ENCODE data around the gene PLCH1. TPM values are rescaled to one million over a fixed set of nuclear protein-coding genes. Genes with fewer than 3 reads are reported as not detected.

Gene PLCH1
- total RNA-seq, 1 donor from 2014 or later, result 20.9 TPM

DNA sequence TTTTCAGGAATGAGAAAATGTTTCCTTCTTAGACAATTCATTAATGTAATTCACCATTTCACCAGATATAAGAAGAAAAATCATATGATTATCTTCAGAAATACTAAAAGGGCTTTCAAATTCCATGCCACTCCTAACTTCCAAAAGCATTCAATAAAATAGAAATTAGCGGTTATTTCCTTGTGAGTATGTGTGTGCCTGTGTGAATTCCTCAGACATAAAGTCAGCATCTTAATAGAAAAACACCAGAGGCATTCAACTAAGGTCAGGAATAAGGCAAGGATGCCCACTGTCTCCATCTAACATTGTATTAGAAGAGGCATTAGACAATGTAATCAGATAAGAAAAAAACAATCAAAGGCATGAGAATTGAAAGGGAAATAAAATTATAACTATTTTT lies 88.4 kb downstream of the PLCH1 start:
- no peak for DNase-seq (ENCODE audit: low spot score)
- TF ChIP-seq, protein P1, sequence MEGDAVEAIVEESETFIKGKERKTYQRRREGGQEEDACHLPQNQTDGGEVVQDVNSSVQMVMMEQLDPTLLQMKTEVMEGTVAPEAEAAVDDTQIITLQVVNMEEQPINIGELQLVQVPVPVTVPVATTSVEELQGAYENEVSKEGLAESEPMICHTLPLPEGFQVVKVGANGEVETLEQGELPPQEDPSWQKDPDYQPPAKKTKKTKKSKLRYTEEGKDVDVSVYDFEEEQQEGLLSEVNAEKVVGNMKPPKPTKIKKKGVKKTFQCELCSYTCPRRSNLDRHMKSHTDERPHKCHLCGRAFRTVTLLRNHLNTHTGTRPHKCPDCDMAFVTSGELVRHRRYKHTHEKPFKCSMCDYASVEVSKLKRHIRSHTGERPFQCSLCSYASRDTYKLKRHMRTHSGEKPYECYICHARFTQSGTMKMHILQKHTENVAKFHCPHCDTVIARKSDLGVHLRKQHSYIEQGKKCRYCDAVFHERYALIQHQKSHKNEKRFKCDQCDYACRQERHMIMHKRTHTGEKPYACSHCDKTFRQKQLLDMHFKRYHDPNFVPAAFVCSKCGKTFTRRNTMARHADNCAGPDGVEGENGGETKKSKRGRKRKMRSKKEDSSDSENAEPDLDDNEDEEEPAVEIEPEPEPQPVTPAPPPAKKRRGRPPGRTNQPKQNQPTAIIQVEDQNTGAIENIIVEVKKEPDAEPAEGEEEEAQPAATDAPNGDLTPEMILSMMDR (IDR thresholded peaks at IDR 0.05; ENCODE audit: unreplicated experiment), result no peak
- Mint-ChIP-seq H3K9me3 (ENCODE audit: unreplicated experiment) (no peaks in the 10 kb centered on the region), H3K4me3 (ENCODE audit: unreplicated experiment) (no peak overlapping the region), H3K27me3 (ENCODE audit: unreplicated experiment) (no peaks in the 10 kb centered on the region), H3K4me1 (ENCODE audit: unreplicated experiment) (no peaks in the 10 kb centered on the region), H3K36me3 (ENCODE audit: low read depth, unreplicated experiment) (no peaks in the 10 kb centered on the region), H3K27ac (ENCODE audit: unreplicated experiment) (no peak overlapping the region)

DNA sequence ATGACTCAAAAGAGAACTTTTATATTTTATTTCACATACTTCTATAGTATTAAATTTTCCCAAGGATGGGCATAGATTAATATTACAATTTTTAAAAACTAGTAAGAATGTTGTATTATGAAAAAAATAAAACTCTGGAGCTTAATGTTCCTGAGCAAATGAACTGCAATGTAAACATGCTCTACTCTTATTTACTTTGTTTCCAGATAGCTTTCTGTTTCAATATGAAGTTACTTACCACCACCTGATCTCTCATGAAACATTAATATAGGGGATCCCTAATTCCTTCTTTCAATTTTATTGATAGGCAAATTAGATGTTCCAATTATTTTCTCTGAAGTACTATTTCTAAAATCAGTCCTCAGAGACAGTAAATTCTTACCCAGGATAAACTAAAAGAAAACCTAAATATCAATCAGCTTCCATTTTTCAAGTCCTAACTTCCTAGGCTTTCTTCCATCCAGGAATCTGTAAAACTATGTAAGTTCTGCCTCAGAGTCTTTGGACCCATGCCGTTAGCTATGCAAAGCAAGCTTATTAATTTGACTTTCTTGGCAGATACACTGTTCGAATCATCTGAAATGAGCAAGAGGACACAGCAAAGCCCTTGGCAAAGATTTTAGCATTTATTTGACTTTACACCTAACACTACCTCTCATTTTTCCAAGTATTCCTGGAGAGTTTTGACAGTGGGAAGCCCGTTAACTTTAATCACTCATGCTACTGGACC lies 93.2 kb downstream of the PLCH1 start:
- DNase-seq (ENCODE audit: low spot score), result no peak
- TF ChIP-seq, protein P1 (IDR thresholded peaks at IDR 0.05; ENCODE audit: unreplicated experiment), result no peak
- Mint-ChIP-seq H3K4me1 (ENCODE audit: unreplicated experiment) (peaks cover 10% of the 10 kb centered on the region), H3K9me3 (ENCODE audit: unreplicated experiment) (no peaks in the 10 kb centered on the region), H3K27ac (ENCODE audit: unreplicated experiment) (no peak overlapping the region), H3K27me3 (ENCODE audit: unreplicated experiment) (no peaks in the 10 kb centered on the region), H3K36me3 (ENCODE audit: low read depth, unreplicated experiment) (no peaks in the 10 kb centered on the region), H3K4me3 (ENCODE audit: unreplicated experiment) (no peak overlapping the region)

DNA sequence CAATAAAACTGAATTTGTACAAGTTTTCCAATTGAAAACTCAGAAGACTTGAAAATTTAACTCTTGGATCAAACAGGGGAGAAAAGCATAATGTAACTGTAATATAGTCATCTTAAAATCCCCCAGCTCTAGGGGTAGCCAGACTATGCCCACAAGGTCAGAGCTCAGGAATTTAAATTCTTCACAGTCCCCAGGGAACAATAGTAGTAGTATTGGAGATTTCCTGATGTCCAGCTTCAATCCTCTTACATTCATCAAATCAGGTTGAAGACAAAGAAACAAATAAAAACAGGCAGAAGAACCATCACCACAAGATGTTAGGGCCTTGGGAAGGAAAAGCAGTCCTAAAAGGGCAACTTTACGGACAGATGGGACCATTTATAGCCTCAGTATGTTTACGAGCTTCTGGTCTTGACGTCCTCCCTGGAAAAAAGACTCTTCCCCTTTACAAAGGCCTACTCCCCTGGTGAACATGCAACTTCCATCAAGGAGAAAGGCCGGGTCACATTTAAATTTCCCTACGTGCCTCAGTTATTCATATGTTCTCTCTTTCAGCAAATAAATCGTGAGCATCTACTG lies 96.8 kb downstream of the PLCH1 start:
- Mint-ChIP-seq H3K27ac (ENCODE audit: unreplicated experiment) (peak overlapping the region; percentile 84), H3K27me3 (ENCODE audit: unreplicated experiment) (no peaks in the 10 kb centered on the region), H3K9me3 (ENCODE audit: unreplicated experiment) (no peaks in the 10 kb centered on the region), H3K4me1 (ENCODE audit: unreplicated experiment) (peaks cover 10% of the 10 kb centered on the region), H3K4me3 (ENCODE audit: unreplicated experiment) (no peak overlapping the region), H3K36me3 (ENCODE audit: low read depth, unreplicated experiment) (no peaks in the 10 kb centered on the region)
- TF ChIP-seq, protein P1 (IDR thresholded peaks at IDR 0.05; ENCODE audit: unreplicated experiment), result no peak
- no peak for DNase-seq (ENCODE audit: low spot score)

DNA sequence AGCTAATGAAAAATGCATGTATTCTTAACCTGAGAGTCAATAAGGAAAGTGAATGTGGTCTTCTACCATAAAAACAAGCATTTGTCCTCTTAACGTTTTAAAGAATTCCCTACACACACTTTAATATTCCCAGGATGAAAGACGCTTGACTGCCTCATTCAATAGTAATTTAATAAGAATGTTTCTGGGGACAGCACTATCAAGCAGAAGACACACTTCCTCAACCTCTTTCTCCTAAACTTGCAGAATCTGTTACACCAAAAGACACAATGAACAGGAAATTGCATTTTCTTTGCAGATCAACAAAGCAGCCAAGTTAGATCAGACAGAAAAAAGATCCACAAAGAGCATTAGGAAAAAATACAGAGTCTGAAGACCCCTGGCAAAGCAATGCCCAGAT lies 97.7 kb downstream of the PLCH1 start:
- H3K4me1 Mint-ChIP-seq (ENCODE audit: unreplicated experiment), result peaks cover 10% of the 10 kb centered on the region
- TF ChIP-seq, protein P1 (IDR thresholded peaks at IDR 0.05; ENCODE audit: unreplicated experiment), result no peak
- no peaks in the 10 kb centered on the region for H3K27me3 Mint-ChIP-seq (ENCODE audit: unreplicated experiment)
- H3K9me3 Mint-ChIP-seq (ENCODE audit: unreplicated experiment), result no peaks in the 10 kb centered on the region
- H3K27ac Mint-ChIP-seq (ENCODE audit: unreplicated experiment), result no peak overlapping the region
- DNase-seq (ENCODE audit: low spot score), result no peak
- H3K36me3 Mint-ChIP-seq (ENCODE audit: low read depth, unreplicated experiment), result no peaks in the 10 kb centered on the region
- H3K4me3 Mint-ChIP-seq (ENCODE audit: unreplicated experiment), result no peak overlapping the region

DNA sequence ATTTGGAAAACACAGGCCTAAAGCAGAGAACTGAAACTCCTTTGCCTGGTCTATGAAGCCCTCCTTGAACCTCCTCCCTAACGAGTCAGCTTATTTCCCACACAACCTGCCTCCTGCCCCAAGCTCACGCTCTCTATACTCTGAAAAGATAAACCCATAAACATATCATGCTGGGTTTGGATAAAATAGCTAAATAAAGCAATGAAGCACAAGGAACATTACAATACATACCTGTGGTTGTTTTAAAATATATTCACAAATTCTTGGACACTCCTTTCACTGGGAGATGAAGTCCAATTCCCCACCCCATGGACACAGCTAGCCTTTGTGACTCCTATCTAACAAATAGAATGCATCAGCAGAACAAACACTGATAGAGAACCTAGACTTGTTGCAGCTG lies 98.2 kb downstream of the PLCH1 start:
- TF ChIP-seq, protein P1 (IDR thresholded peaks at IDR 0.05; ENCODE audit: unreplicated experiment), result no peak
- Mint-ChIP-seq H3K4me1 (ENCODE audit: unreplicated experiment) (peaks cover 10% of the 10 kb centered on the region), H3K9me3 (ENCODE audit: unreplicated experiment) (no peaks in the 10 kb centered on the region), H3K36me3 (ENCODE audit: low read depth, unreplicated experiment) (no peaks in the 10 kb centered on the region), H3K27ac (ENCODE audit: unreplicated experiment) (no peak overlapping the region), H3K4me3 (ENCODE audit: unreplicated experiment) (no peak overlapping the region), H3K27me3 (ENCODE audit: unreplicated experiment) (no peaks in the 10 kb centered on the region)
- DNase-seq (ENCODE audit: low spot score), result no peak

Measured in endothelial cell (in vitro differentiated cells).